Measurements from ENCODE around the gene GABRG3.

Gene GABRG3

DNA sequence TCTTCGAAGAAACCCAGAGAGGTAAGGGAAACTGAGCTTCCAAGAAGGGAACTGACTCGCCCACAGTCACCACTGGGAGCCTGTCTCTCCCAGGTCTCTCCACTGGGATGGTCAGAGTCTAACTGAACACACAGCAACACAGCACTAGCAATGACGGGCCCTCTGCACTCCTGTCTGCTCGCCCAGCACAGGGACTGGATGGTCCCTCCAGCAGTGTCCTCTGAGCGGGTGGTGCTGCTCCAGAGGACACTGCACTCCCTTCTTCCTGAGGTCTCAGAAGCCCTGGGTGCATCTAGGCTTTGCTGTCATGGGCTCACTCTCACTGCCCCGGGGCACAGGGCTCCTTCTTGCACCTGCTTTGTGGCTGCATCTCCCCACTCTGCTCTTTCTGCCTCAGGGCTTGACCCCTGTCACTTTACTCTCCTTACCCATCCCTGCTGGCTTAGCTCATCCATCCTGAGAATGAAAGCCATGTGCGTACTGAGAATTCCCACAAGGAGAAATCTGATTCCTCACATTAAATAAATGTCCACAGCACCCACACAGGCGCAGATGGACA lies 356.6 kb downstream of the GABRG3 start:
- H3K4me3 ChIP-seq (ENCODE audit: low read depth, low read length) = no peak overlapping the region
- TF ChIP-seq, protein P1, sequence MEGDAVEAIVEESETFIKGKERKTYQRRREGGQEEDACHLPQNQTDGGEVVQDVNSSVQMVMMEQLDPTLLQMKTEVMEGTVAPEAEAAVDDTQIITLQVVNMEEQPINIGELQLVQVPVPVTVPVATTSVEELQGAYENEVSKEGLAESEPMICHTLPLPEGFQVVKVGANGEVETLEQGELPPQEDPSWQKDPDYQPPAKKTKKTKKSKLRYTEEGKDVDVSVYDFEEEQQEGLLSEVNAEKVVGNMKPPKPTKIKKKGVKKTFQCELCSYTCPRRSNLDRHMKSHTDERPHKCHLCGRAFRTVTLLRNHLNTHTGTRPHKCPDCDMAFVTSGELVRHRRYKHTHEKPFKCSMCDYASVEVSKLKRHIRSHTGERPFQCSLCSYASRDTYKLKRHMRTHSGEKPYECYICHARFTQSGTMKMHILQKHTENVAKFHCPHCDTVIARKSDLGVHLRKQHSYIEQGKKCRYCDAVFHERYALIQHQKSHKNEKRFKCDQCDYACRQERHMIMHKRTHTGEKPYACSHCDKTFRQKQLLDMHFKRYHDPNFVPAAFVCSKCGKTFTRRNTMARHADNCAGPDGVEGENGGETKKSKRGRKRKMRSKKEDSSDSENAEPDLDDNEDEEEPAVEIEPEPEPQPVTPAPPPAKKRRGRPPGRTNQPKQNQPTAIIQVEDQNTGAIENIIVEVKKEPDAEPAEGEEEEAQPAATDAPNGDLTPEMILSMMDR (IDR thresholded peaks at IDR 0.05; ENCODE audit: borderline replicate concordance, insufficient read depth, low read depth, low read length) = no peak

DNA sequence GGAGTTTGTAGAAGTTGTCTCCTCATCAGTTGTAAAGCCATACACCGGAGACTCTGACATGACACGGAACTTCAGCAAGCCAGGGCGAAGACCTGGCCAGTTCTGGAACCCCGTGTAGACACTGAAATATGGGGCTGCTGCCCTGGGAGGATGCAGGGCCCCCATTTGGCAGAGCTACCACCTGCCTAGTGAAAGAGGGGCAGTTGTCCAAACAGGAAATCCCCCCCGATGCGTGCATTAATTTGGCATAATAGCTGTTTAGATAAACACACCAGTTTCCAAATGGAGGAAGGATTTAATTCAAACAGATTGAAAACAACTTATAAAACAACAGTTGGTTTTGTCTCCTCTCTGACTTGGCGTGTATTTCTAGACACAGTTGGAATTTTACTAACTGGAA lies 357.2 kb downstream of the GABRG3 start:
- TF ChIP-seq, protein P1 (IDR thresholded peaks at IDR 0.05; ENCODE audit: borderline replicate concordance, insufficient read depth, low read depth, low read length) = no peak

DNA sequence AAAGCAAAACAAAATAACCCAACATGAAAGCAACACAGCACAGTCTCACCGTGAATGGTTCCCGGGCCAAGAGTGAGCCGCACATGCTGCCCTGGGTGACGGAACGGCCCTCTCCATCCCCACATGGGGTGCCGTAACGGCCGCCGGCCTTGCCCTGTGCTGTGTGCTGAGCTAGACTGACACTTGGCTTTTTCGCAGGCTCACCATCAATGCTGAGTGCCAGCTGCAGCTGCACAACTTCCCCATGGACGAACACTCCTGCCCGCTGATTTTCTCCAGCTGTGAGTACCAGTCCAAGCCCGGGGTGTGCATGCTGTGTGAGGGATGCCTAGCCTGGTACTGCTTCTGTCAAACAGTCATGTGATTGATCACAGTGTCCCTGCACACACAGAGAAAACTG lies 357.6 kb downstream of the GABRG3 start:
- H3K4me3 ChIP-seq (ENCODE audit: low read depth, low read length) = no peak overlapping the region
- TF ChIP-seq, protein P1 (IDR thresholded peaks at IDR 0.05; ENCODE audit: borderline replicate concordance, insufficient read depth, low read depth, low read length) = no peak

More for the DNA sequence above, 357.2 kb downstream of the GABRG3 start:
- H3K4me3 ChIP-seq (ENCODE audit: low read depth, low read length) = no peak overlapping the region

DNA sequence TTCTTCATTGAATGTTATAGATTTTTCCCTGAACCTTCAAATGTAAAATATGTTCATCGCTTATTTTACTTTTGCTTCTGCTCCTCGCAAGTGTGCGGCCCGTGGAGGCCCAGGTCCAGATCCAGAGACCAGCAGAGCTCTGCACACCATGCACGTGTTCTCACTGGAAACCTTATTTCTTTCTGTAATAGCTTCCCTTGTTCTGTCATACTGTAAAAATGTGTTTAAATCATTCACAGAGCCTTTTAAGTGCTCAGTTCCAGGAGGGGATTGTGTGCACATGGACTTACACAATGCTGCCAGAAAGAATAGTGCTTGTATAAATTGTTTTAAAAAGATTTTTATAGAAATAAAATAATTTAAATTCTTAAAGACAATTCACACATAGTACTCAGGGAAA lies 359.3 kb downstream of the GABRG3 start:
- TF ChIP-seq, protein P1 (IDR thresholded peaks at IDR 0.05; ENCODE audit: borderline replicate concordance, insufficient read depth, low read depth, low read length) = no peak
- H3K4me3 ChIP-seq (ENCODE audit: low read depth, low read length) = no peak overlapping the region

DNA sequence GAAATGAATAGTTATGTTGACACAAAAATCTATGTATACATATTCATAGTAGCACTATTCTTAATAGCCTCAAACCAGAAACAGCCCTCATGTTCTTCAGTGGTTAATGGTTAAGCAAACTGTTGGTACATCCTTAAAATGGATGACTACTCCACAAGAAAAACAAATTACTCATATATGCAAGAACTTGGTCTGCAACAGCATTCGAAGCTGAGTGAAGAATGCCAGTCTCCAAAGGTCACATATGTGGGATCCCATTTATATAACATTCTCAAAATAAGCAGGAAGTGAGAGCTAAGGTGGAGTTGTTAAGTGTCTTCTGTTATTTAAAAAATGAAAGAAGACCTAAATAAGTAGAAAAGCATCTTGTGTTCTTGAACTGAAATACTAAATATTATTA lies 365.7 kb downstream of the GABRG3 start:
- TF ChIP-seq, protein P1 (IDR thresholded peaks at IDR 0.05; ENCODE audit: borderline replicate concordance, insufficient read depth, low read depth, low read length) = no peak
- H3K4me3 ChIP-seq (ENCODE audit: low read depth, low read length) = no peak overlapping the region

DNA sequence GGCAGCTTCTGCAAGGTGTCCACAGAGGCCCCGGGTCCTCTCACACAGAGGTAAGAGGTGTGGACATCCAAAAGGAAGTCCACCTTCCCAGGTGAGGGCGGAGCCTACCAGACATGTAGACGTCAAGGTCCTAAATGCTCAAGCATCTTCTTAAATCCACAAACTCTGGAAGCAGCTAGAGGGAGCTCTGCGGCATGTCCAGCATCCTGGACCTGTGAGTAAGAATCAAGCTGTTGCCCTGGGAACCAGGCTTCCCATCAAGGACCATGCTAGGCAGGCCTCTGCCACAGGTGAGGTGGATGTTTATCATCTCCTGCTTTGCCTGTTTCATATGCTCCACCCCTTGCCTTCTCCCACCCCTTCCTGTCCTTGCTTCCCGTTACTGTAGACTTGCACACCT lies 368.2 kb downstream of the GABRG3 start:
- TF ChIP-seq, protein P1 (IDR thresholded peaks at IDR 0.05; ENCODE audit: borderline replicate concordance, insufficient read depth, low read depth, low read length) = no peak
- no peak overlapping the region for H3K4me3 ChIP-seq (ENCODE audit: low read depth, low read length)

DNA sequence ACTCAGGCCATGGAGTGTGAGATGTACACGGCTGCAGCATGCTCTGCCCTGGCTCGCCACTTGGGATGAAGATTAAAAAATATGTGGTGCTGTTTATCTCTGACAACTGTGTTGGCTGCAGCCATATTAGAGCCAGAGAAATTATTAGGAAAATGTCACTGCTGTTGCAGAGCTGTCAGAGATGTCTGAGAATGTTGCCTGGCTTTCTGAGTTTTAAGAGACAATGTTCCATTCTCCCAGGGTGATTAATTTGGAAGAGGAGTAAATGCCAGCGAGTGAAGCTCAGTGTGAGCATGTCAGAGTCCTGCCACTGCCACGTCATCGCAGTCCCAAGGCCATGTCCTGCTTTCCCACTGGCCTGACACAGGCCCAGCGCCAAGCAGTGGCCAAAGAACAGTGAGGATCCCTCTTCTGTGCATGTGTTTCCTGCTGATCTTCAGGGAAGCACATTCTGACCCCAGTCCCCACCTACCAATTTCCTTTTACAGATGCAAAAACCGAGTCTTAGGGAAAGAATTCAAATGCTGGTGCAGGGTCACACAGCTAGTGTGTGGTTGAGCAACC lies 370.9 kb downstream of the GABRG3 start:
- TF ChIP-seq, protein P1 (IDR thresholded peaks at IDR 0.05; ENCODE audit: borderline replicate concordance, insufficient read depth, low read depth, low read length) = no peak
- no peak overlapping the region for H3K4me3 ChIP-seq (ENCODE audit: low read depth, low read length)

Data from GM12875 (cell line).